RWPE1 (cell line): ENCODE data around the gene PDHB.
A peak's percentile ranks its signal among the peaks of the same experiment; 100 is the strongest.

ENCODE experiments used
- CTCF ChIA-PET: fragments of 350-600 bp; sonication (Branson Sonifier 250); formaldehyde crosslinking; extraction: SDS; loops from one replicate; lab custom pipeline; 2021; lab: Yijun Ruan, JAX
- POLR2A ChIA-PET: fragments of 400-600 bp; formaldehyde crosslinking; extraction: SDS; loops from one replicate; lab custom pipeline; 2020; ENCODE audit warnings: antibody characterized with exemption; ENCODE audit not compliant: low non-redundant PET; lab: Yijun Ruan, JAX
- DNase-seq: peaks from one replicate; pipeline ENCODE4 v3.0.0; 2012; ENCODE audit warnings: low spot score
- H3K27ac ChIP-seq: fragments of 450-650 bp; 2 replicates; pipeline ENCODE4 v1.5.1; 2017
- CTCF ChIP-seq: fragments of 450-650 bp; conservative IDR thresholded peaks from 2 replicates; pipeline ENCODE4 v1.5.1; 2017; ENCODE audit warnings: low read depth, mild to moderate bottlenecking

The PDHB gene

GRCh38 chr3:58425782-58426181 is 7.8 kb downstream of the PDHB start:
- no peak for TF ChIP-seq CTCF
- DNase-seq, result no peak
- POLR2A ChIA-PET, result no interaction called here
- H3K27ac ChIP-seq, result no peak overlapping the region
- CTCF ChIA-PET, result no interaction called here

- H3K27ac ChIP-seq, result no peak overlapping the region
- TF ChIP-seq CTCF, result no peak
- POLR2A ChIA-PET, result no interaction called here
- CTCF ChIA-PET, result interaction anchor here (1.4 kb wide), 1 partner anchor 9 kb away, joined by 3 read pairs; no protein-coding TSS in a partner anchor
- DNase-seq, result no peak
These were observed 9.0 kb downstream of the PDHB start for GRCh38 chr3:58424613-58425012.

DNA sequence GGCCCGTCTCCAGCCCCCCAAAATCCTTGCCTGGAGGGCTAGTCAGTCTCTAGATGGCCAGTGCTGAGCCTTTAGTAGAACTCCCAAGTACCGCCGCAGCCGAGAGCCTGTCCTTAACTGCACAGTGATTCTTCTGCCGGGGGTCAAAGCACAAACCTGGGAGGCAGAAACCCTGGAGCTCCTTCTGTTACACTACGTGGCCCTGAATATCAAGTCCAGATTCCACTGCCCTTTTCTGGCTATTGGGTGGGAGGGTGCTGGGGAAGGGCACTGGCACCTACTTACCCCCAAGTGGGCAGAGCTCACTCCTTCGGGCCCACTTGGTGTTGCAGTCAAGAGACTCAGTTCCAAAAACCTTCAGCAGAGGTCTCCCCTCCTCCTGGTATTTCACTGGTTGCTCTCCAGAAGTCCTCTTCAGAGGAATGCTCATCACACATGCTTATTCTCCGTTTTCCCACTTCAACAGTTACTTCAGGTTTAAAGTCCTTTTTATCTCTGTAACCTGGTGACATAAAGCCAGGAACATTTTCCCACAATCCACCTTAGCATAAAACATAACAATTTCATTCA is 10.8 kb downstream of the PDHB start:
- H3K27ac ChIP-seq, result no peak overlapping the region
- no peak for DNase-seq
- CTCF ChIA-PET, result no interaction called here
- POLR2A ChIA-PET, result no interaction called here
- TF ChIP-seq CTCF, result no peak

GRCh38 chr3:58421004-58421403 is 12.6 kb downstream of the PDHB start:
- POLR2A ChIA-PET, result no interaction called here
- H3K27ac ChIP-seq, result no peak overlapping the region
- no peak for TF ChIP-seq CTCF
- DNase-seq, result no peak
- CTCF ChIA-PET, result interaction anchor here (0.6 kb wide), 1 partner anchor 115 kb away, joined by 4 read pairs; the partner anchor contains the start of genes HTD2 and RPP14

DNA sequence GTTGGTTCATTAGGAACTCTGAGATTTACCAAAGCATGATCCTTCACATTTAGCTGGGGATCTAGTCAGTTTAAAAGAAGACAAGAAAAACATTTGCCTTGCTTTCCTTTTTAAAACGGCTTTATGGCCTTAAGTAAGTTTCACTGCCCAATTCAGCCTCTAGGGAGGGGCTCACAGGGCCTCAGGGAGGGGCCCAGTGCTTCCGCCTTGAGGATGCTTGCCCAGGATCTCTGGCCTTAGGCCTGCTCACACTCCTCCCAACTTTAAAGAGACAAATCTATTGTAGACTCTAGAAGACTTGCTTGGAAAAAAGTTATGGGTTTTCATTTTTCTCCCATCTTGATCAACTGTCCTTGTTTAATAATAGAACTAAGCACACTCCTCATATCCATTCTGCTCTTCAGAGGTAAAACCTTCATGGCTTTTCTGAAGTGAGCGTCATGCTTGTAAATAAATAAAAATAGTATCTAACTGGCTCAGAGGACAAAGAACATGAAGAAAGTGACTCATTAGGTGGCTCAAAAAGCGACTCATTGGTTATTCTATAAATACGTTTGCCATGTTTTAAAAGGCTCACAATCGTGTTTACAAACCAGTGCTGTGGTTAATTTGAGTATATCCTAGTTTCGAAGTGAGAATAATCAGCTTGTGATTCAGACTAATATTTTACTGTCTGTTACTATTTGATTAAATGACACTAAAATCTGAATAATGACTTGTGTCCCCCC is 13.7 kb downstream of the PDHB start:
- ChIA-PET POLR2A (no interaction called here), CTCF (no interaction called here)
- TF ChIP-seq CTCF, result no peak
- DNase-seq, result no peak
- H3K27ac ChIP-seq, result peak overlapping the region; percentile 37

DNA sequence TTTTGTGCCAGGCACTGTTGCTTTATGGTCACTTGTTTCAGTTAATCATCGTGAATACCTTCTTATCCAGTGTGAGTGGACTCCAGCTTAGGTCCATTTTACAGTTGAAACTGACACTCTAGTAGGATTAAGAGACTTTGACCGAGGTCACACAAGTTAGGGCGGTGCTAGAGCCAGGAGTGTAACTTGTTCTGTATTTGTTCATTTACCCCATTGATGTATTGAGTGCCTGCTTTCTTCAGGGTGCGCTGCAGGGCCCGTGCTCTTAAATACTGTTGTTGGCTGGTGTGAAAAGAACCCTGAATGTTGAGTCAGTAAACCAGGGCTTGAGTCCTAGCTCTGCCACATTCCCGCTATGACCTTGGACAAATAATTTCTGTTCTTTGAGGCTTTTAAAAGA is 15.4 kb downstream of the PDHB start:
- no peak overlapping the region for H3K27ac ChIP-seq
- no peak for DNase-seq
- no peak for TF ChIP-seq CTCF
- ChIA-PET CTCF (no interaction called here), POLR2A (no interaction called here)
